Spleen (tissue), 7 donors: ENCODE data around the gene ZIC1.

ENCODE experiments used
- CTCF ChIP-seq, 11 experiments: fragments of 200-600 bp in 7 of 11; fragments of 450-650 bp in 4 of 11; sonication (generic) in 4 of 11; IDR thresholded peaks in 8 of 11; conservative IDR thresholded peaks in 3 of 11; 1 replicate in 7 of 11; 2 replicates in 4 of 11; pipeline versions ENCODE4 v1.4.0 to v1.8.0; 2016 to 2021; ENCODE audit warnings: antibody characterized with exemption in 11 of 11, inconsistent platforms in 4 of 11, mild to moderate bottlenecking in 1 of 11
- POLR2AphosphoS5 ChIP-seq, 3 donors: sonication (generic); formaldehyde crosslinking; IDR thresholded peaks; one replicate each; pipeline ENCODE4 v1.5.1; 2017; ENCODE audit warnings: antibody characterized with exemption in 3 of 3
- donor health status: DM: no; HTN: no; CAD: no; lungs with moderate emphysema.
- donor health status: DM: no; HTN: no; CAD: no.
- donor health status: DM: no; HTN: no; CAD: no.

- TF ChIP-seq POLR2AphosphoS5 (IDR thresholded peaks at IDR 0.05), result no peak
- TF ChIP-seq CTCF (IDR thresholded peaks at IDR 0.05 in 8 of 11, conservative IDR thresholded peaks at IDR 0.05 in 3 of 11), result no peak
Measured at GRCh38 chr3:147397155-147397874, 11.8 kb upstream of the ZIC1 start.
